ENCODE data around the gene TASP1.

GRCh38 chr20:13486694-13487093 is 152.0 kb downstream of the TASP1 start:
- TF ChIP-seq CTCF (optimal IDR thresholded peaks at IDR 0.05 in 1 of 3, IDR thresholded peaks at IDR 0.05 in 1 of 3, conservative IDR thresholded peaks at IDR 0.05 in 1 of 3; ENCODE audit: extremely low read depth in 1 of 3, insufficient read depth in 2 of 3, low read length in 3 of 3) (no peak), EZH2 (IDR thresholded peaks at IDR 0.05; ENCODE audit: low read length) (no peak)
